Right kidney (tissue), 1 donor: ENCODE data around the gene LMOD2.

Experiments
- DNase-seq: peaks from one replicate; pipeline ENCODE4 v3.0.0-alpha.2; 2016

LMOD2 gene

GRCh38 chr7:123640583-123640982 is 15.1 kb upstream of the LMOD2 start:
- DNase-seq, result no peak

- no peak for DNase-seq
Measured at GRCh38 chr7:123641901-123642300, 13.8 kb upstream of the LMOD2 start.

GRCh38 chr7:123643495-123644441 is 11.9 kb upstream of the LMOD2 start:
- DNase-seq, result peak; percentile 34

GRCh38 chr7:123645516-123645915 is 10.2 kb upstream of the LMOD2 start:
- DNase-seq, result no peak

- no peak for DNase-seq
Measured at GRCh38 chr7:123647106-123647730, 8.4 kb upstream of the LMOD2 start.

GRCh38 chr7:123649964-123650363 is 5.7 kb upstream of the LMOD2 start:
- no peak for DNase-seq

- no peak for DNase-seq
Measured at GRCh38 chr7:123650595-123650994, 5.1 kb upstream of the LMOD2 start.

GRCh38 chr7:123652406-123652805 is 3.3 kb upstream of the LMOD2 start:
- DNase-seq, result no peak

GRCh38 chr7:123653162-123653561 is 2.5 kb upstream of the LMOD2 start:
- no peak for DNase-seq

- no peak for DNase-seq
Measured at GRCh38 chr7:123656544-123657303, 1.1 kb downstream of the LMOD2 start.

GRCh38 chr7:123657304-123657685 is 1.6 kb downstream of the LMOD2 start:
- DNase-seq, result no peak

- DNase-seq, result no peak
Measured at GRCh38 chr7:123658023-123658422, 2.4 kb downstream of the LMOD2 start.

- no peak for DNase-seq
Measured at GRCh38 chr7:123660514-123661354, 5.1 kb downstream of the LMOD2 start.

- DNase-seq, result no peak
Measured at GRCh38 chr7:123661765-123662164, 6.1 kb downstream of the LMOD2 start.

- DNase-seq, result no peak
Measured at GRCh38 chr7:123662293-123662692, 6.6 kb downstream of the LMOD2 start.

GRCh38 chr7:123662755-123663154 is 7.1 kb downstream of the LMOD2 start:
- DNase-seq, result no peak

- no peak for DNase-seq
Measured at GRCh38 chr7:123663200-123663599, 7.5 kb downstream of the LMOD2 start.

GRCh38 chr7:123665157-123665556 is 9.5 kb downstream of the LMOD2 start:
- DNase-seq, result no peak

GRCh38 chr7:123665896-123666295 is 10.2 kb downstream of the LMOD2 start:
- no peak for DNase-seq

- DNase-seq, result no peak
Measured at GRCh38 chr7:123666492-123666891, 10.8 kb downstream of the LMOD2 start.

GRCh38 chr7:123669485-123669884 is 13.8 kb downstream of the LMOD2 start:
- no peak for DNase-seq

GRCh38 chr7:123673137-123673732 is 17.6 kb downstream of the LMOD2 start:
- DNase-seq, result no peak
